Caki2 (cell line): ENCODE data around the gene NDUFB6. TPM values are rescaled to one million over a fixed set of nuclear protein-coding genes. Genes with fewer than 3 reads are reported as not detected.
"Not testable (repeated sequence)": the region's sequence is repeated elsewhere in the genome, so short reads cannot be mapped to it uniquely, and the experiment has no call there.

Experiments used
- DNase-seq: peaks from one replicate; pipeline ENCODE4 v3.0.0-alpha.2; 2015; ENCODE audit warnings: low read depth
- in situ Hi-C: cut with HindIII; loops from 2 replicates; pipeline ENCODE4 v1.10.0; 2016; ENCODE audit warnings: low sequenced_read_pairs, low pct_unique_long_range_greater_than_20kb, mixed read lengths
- total RNA-seq: library from RNA; depleted of rRNA; stranded (reverse); fragments of >200 nt; shearing (Covaris generic); gene quantifications from 2 replicates; pipeline ENCODE4 v1.2.3, GENCODE V29; 2014; ENCODE audit warnings: low replicate concordance; rRNA removed

Gene NDUFB6
- total RNA-seq = 57.3 and 99.5 TPM in 2 replicates

- in situ Hi-C loops = loop anchor here (25.0 kb wide), 1 partner anchor 414 kb away; no protein-coding TSS in a partner anchor
- peak; percentile 76 for DNase-seq
These were observed at the start of gene NDUFB6 for GRCh38 chr9:32572900-32573523. TSS of gene NDUFB6 (minus strand) at chr9:32573159. CDS start at chr9:32573060, 99 bp downstream.

GRCh38 chr9:32618261-32618660 lies 45.3 kb upstream of the NDUFB6 start:
- in situ Hi-C loops = no loop called here
- DNase-seq = no peak

GRCh38 chr9:32606811-32607210 lies 33.9 kb upstream of the NDUFB6 start:
- in situ Hi-C loops = no loop called here
- no peak for DNase-seq

- DNase-seq = no peak
- in situ Hi-C loops = no loop called here
These were observed 31.2 kb upstream of the NDUFB6 start for GRCh38 chr9:32603914-32604852.

- in situ Hi-C loops, DNase-seq: not testable (repeated sequence)
These were observed 26.1 kb upstream of the NDUFB6 start for GRCh38 chr9:32599021-32599420.

- DNase-seq = no peak
- in situ Hi-C loops = no loop called here
These were observed 24.0 kb upstream of the NDUFB6 start for GRCh38 chr9:32596936-32597335.

GRCh38 chr9:32596096-32596865 lies 23.3 kb upstream of the NDUFB6 start:
- DNase-seq = no peak
- in situ Hi-C loops = no loop called here

GRCh38 chr9:32590898-32591297 lies 17.9 kb upstream of the NDUFB6 start:
- in situ Hi-C loops = no loop called here
- no peak for DNase-seq

GRCh38 chr9:32590476-32590875 lies 17.5 kb upstream of the NDUFB6 start:
- in situ Hi-C loops = no loop called here
- no peak for DNase-seq

GRCh38 chr9:32589083-32589723 lies 16.2 kb upstream of the NDUFB6 start:
- in situ Hi-C loops = no loop called here
- DNase-seq = no peak

- DNase-seq = no peak
- in situ Hi-C loops = no loop called here
These were observed 14.9 kb upstream of the NDUFB6 start for GRCh38 chr9:32587901-32588300.

- in situ Hi-C loops = no loop called here
- no peak for DNase-seq
These were observed 11.8 kb upstream of the NDUFB6 start for GRCh38 chr9:32584784-32585183.

- no peak for DNase-seq
These were observed 8.7 kb upstream of the NDUFB6 start for GRCh38 chr9:32581512-32582143.

GRCh38 chr9:32580631-32581300 lies 7.8 kb upstream of the NDUFB6 start:
- in situ Hi-C loops = no loop called here
- DNase-seq = no peak

More at GRCh38 chr9:32581512-32582143, 8.7 kb upstream of the NDUFB6 start:
- in situ Hi-C loops = no loop called here

- in situ Hi-C loops = no loop called here
- DNase-seq = no peak
These were observed 6.9 kb upstream of the NDUFB6 start for GRCh38 chr9:32579706-32580331.

GRCh38 chr9:32578976-32579375 lies 6.0 kb upstream of the NDUFB6 start:
- no peak for DNase-seq
- in situ Hi-C loops = no loop called here

- in situ Hi-C loops = no loop called here
- DNase-seq = no peak
These were observed 4.4 kb upstream of the NDUFB6 start for GRCh38 chr9:32577316-32577715.
